CD4-positive, alpha-beta T cell treated with Interleukin-21 for 1 hour (primary cell): ENCODE measurements around the gene GPX3.

Experiments used
- DNase-seq: peaks from one replicate; pipeline ENCODE4 v3.0.0-alpha.2; 2020

The GPX3 gene

DNA sequence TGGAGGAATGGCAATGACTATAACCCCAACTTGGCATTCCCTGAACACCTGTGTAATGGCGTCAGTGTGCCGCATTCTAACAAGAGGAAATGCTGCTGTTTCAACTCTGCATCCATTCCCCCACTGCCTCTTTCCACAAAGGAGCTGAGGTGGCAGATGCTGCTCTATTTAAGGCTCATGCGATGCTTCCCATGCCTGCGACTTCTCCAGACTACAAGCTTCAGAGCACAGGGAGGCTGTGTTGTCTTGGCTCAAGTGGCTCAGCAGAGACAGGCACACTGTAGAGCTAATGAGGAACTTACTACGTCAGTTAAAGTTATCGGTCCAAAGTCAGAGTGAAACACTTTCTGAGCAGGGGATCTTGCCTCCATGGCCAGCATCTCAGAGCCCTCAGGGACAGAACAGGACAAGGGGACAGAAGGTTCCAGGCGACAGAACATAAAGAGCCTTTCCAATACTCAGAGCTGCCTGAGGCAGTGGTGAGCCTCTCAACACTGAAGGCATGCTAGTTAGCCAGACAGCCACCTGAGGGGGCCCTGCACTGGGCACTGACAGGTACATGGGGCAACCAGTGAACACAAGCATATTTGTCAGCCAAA, 38.6 kb downstream of the GPX3 start:
- DNase-seq = no peak

DNA sequence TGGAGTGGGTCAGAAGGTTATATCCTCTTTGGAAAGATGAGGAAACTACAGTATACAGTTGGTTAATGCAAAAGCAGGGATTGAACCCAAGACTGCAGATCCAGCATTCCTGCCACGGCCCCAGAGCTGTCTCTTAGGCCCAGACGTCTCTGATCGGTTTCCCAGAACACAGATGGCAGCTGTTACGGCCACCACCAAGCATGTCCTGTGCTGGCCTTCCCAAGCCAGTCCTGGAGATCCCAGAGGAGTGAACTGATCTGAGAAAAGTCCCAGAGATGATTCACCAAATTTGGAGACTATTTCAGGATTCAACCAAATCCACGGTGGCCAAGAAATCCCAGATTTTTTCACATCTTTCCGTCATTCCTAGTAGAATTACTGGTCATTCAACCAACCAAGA, 40.4 kb downstream of the GPX3 start:
- no peak for DNase-seq

DNA sequence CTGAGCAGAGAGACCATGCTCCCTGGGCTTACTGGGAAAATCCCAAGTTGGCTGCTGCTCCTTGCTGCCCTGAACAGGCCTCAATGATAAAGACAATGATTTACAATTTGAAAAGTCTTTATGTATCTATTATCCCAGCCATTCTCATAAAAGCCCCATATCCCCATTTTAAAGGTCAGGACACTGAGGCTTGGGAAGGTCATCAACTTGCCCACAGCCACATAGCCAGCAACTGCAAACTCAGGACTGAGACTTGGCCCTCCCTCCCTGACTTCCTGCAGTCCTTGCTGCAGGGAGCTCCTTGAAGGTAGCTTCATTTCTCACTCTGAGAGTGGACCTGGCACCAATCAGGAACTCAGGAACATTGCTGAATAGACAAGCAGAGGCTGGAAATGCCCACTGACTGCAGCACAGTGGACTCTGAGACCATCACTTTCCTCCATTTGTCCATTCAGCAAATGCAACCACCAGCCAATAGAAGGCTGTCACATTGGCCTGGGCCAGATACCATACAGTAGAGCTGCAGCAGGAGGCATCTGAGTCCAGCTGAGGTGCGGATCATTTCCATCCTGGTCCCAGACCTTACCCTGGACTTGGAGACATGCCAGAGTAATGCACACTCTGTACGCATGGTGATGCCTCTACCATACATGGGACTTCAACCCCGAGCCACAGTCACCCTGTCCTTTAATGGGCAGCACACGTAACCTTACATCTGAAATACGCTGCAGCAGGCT, 42.2 kb downstream of the GPX3 start:
- DNase-seq = no peak

DNA sequence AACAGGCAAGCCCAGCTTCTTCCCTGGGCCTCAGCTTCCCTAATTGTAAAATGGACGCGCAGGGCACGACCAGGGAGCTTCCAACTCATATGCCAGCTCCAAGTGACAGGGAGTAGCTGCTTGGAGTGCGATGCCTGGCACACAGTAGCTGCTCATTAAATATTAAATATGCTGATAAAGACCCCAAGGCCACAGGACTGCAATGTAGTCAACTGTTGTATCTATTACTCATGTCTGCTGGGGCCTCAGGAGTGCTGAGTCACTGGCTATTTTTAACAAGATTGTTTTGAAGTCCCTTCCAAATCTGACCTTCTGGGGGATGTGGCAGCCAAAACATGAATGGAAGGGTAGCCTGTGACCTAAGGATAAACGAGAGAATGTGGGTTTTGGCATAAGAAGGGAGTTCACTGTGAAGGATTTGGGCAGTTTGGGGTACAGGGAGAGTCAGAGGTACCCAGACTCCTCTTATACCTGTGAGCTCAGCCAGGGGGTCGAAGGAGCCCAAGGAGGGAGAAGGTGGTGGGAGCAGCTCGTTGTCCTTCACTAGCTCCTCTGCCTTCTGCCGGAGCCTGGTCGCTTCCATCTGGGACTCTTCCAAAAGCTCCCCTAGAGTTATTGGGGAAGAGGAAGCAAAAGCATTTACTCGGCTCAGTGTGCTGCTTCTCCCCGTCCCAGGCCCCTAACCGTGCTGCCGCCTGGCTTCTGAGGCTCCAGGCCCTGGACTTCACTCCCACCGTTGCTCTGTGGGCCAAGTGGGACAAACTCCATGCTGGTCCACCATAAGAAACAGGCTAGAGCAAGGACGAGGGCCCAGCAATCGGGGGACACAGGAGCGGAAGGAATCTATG, 43.0 kb downstream of the GPX3 start:
- no peak for DNase-seq

DNA sequence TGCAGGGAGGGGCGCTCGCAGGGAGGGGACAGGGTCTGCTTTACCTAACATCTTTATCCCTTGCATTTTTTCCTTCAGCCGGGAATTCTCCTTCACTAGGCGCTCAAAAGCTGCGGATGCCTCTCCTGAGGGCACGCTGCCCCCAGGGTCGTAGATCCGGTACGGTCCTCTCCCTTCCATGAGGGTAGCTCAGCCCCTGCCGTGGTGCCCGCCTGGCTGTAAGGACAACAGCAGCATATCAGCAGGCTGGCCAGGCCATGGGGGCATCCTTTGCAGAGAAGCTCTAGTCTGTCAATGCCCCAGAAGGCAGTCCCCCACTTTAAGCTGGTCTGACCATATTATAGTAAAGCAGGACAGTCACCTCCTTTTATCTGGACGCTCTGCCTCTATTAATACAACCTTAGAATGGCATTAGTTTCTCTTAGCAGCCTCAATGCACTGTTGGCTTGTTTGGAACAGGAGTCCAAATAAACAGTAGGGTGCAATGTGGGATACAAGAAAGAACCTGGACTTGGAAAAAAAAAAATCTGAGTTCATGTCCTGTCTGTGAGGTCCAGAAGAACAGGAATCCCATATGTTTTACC, 44.6 kb downstream of the GPX3 start:
- DNase-seq = no peak

DNA sequence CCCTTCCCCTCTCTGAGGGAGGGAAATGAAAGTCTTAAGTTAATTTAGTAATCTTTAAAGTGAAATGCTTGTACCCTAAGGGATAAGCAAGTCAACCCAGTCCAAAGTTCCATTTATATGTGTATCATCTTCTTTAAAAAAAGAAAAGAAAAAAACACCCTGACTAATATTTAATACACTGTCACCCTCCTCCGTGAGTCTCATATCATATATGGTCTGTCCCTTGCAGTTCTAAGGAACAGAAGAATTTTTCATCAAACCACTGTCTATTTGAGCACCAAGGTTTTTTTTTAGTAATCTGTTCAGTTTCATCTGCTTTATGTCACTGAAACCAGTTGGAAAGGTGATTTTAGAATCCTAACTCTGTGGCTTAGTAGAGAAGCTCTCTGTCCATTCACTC, 45.2 kb downstream of the GPX3 start:
- DNase-seq = no peak

DNA sequence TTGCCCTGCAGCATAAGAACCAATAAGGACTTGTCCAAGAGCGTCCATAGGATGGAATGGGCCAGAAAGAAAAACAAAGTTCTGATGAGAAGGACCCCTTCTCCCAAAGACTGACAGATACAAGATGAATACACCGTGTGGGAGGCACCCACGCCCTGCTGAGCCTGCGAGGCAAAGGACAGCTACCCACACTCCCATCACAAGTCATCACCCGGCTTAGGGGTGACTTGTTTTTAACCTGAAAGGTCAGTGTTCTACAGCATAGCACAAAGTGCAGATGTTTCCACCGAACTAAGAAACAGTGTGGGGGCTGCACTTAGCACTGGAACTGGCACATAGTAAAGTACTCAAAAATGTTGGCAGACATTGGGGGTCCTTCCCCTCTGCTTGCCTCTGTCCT, 46.5 kb downstream of the GPX3 start:
- DNase-seq = no peak

DNA sequence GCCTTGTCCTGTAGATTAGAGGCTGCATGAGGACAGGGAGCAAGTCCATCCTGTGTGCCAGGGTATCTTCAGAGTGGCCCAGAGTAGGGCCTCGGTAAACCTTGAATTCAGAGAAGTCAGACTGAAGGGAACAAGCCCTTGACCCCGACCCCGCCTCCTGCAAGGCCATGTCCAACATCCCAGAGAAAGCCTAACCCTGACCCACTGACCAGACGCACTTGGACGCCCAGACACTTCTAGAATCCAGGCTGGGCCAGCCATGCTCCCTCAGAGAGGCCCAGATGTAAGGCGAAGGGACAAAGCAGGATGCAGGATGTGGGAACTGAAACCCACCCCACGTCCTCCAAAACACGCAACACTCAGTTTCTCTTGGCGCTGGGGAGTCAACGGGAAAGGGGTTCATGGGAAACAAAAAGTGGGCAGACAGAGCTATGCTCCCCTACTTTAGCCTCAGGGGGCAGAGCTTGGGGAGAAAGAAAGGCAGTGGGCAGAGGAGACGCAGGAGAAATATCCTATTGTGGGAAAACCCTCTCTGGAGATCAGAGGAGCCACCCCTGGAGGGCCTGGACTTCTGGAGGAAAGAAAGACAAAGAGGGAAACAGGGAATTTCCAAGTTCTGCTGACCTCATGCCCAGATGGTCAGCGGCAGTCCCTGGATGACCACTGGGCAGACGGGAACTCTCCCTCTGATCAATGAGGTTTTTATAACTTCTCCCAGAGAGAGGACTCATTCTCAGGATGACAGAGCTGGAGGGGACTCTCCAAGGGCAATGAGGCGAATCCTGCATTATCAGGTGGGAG, 47.4 kb downstream of the GPX3 start:
- no peak for DNase-seq

DNA sequence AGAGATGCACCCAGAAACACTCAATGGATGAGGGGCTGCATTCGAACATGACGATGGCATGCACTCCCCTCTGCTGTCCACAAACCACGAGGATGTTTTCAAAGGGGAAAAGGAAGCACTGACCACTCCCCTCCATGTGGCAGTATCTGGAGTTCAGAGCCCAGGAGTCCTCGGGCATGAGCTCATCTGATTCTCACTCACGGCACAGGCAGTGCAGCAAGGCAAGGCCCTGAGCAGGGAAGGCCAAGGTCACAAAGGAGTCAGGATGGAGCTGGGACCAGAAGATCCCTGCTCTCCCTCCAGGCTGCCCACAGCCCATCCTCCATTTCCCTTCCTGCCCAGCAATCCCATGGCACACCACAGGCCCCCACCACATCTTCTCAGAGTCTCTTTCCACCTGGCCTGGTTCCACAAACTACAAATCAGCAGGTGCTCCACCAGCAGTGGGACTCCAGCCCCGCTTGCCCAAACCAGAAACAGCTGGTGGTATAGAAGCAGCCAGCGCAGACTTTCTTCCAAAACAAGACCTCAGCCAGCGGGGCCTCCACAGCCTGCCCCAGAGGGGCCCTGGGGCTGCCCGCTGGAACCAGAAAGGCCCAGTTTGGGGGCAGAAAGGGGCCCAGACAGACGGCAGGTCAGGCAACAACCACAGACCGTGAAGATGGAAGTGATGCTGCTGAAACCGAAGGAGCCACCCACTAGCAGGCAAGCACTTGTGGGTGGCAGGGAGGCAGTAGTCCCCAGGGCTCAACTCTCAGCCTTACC, 48.2 kb downstream of the GPX3 start:
- DNase-seq = no peak

DNA sequence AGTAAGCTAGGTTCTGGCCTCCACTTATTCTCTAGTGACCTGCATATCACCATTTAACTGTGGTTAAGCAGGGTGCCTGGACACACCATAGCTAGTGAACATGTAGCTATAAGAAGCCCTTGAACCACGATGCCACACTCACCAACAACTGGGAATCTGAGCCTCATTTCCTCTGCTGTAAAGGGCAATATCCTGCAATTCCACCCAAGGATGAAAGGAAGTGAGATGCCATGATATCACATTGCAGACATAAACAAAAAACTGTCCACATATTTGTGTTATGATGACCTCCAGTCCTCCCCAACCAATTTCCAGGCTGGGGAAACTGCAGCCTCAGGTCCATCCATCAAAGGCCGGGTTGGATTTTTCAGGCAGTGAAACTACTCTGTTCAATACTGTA, 50.1 kb downstream of the GPX3 start:
- DNase-seq = no peak

DNA sequence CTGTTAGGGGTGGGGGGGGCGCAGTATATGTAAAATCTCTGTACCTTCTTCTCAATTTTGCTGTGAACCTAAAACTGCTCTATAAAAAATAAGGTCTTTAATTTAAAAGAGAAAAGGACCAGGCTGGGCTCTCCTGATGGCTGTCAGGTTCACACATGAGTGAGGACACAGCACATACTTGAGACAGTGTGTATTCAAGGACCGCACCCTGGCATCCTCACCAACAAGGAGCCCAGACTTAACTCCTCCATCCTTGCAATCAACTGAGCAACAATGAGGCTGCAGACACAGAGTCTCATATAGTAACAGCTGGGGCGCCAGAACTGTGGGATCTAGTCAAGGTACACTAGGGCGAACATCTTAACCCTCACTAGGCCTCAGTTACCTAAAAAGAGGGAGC, 50.6 kb downstream of the GPX3 start:
- no peak for DNase-seq

DNA sequence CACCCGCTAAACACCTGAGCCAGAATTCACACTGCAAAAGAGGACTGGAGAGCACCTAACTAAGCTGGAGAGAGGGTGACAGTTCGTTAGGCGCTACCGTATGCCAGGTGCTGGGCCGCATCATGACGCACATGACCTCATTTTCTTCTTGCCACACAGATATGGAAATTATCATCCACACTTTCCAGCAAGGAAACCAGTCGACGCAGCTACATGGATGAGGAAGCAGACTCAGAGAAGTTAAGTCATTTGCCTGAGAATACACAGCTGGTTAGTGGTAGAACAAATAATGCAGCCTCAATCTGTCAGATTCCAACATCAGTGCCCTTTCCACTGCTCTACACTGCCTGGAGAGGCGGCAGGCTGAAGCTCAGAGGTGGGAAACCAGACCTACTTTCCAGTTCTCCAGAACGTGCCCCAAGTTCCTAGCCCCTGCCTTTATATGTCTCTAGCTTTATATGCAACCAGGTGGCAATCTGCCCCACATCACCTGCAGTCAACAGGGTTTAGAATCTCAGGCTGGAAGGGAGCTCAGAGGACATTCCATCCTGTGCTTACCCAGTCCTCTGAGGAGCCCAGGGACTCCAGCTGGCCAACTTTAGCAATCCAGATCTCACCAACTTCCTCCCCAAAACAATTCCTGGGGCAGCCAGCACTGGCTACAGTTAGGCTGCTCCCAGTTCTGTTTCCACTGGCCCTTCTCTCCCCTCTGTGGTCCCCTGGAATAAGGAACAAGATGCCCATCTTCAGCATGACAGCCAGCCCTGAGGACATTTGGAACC, 51.6 kb downstream of the GPX3 start:
- DNase-seq = no peak

DNA sequence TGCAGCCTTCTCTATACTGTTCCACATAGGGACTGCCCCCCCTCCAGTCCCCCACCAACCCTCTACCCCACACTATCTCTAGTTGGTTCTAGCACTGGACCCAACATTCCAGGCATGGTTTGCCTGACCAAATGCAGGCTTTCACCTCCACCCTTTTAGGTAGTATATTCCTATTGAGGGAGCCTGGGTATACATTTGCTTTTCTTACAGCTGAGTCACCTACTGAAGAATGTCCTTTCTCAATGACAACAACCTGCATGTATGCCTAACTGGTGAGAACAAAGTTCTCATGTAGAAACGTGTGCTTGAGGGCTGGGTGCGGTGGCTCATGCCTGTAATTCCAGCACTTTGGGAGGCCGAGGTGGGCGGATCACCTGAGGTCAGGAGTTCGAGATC, 52.2 kb downstream of the GPX3 start:
- DNase-seq = no peak

DNA sequence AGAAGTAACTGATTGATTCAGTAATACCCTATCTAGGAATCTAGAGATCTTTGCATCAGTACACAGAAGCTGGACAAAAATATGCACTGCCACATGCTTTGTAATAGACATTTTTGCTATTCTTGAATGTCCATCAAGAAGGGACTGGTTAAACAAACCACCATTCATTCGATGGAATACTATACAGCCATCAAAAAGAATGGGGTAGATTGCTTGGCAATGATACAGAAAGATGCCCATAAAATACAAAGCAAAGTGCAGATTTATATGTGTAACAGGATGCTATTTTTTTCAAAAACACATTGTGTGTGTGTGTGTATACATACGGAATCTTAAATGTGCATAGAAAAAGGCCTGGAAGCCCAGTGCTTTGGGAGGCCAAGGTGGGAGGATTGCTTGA, 52.9 kb downstream of the GPX3 start:
- DNase-seq = no peak

DNA sequence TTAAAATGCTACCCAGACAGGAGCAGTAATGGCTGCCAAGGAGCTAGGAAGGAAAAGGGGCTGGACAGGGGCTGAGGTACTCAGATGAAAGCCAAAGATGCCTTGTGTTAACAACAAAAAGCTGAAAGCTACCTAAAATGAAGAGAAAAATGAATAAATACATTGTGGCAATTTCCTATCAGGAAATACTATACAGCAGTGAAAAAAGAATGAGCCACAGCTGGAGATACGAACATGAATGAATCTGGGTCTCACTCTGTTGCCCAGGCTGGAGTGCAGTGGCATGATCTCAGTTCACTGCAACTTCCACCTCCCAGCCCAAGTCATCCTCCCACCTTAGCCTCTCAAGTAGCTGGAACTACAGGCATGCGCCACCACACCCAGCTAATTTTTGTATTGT, 54.2 kb downstream of the GPX3 start:
- no peak for DNase-seq

DNA sequence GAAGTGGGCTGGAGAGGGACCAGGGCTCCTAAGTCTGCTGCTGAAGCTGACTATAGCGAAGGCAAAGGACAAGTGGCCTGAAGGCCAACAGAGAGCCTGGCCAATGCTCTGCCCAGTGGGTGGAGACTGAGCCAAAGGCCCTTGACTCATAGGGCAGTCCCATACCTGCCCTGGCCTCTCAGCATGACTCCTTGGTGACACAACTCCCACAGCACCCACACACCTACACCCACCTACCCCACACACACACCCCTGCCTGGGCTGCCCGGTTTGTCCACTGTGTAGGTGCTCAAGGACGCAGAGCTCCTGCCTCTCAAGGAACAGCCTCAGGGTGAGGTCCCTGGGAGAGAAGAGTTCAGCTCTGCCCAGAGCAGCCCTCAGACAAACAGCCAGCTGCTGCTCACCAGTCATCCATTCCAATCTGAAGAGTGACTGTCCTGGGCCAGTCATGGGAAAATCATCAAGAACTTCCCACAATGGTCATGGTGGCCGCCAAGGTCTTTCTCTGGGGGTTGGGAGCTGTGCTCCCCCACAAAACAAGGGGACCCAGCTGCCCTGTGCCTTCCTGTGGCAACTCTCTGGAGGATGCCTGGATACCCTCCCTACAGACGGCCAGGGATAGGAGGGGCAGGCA, 55.4 kb downstream of the GPX3 start:
- DNase-seq = no peak

DNA sequence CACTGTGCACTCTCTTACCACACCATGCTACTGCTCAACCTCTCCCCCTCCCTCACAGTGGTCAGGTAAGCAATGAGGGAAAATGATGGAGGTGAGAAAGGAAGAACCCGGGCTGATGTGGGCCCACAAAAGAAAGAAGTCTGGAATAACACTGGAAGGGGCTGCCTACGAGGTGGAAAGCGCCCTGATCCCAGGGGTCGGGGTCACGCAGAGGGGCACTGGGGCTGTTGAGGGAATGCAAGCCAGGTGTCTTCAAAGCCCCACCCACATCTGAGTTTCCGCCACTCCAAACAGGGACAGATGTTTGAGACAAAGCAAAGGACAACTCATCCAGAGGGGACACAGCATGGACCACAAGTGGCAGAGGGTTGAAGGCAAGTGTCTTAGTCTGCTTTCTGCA, 56.2 kb downstream of the GPX3 start:
- DNase-seq = no peak

DNA sequence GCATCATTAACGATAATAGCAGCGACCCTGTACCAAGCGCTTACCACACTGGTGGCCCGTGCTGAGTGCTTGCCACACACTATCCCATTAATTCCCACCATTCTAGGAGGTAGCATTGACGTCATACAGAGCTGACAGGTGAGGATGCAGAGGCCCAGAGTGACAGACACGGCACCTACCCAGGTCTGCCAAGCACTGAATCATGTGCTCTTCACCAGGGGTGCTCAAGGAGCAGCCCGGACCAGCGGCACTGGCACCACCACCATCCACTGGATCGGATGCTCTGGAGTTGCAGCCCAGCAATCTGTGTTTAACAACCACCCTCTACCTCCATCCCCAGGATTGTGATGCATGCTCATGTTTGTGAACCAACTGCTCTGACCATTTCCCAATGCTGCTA, 57.0 kb downstream of the GPX3 start:
- no peak for DNase-seq

DNA sequence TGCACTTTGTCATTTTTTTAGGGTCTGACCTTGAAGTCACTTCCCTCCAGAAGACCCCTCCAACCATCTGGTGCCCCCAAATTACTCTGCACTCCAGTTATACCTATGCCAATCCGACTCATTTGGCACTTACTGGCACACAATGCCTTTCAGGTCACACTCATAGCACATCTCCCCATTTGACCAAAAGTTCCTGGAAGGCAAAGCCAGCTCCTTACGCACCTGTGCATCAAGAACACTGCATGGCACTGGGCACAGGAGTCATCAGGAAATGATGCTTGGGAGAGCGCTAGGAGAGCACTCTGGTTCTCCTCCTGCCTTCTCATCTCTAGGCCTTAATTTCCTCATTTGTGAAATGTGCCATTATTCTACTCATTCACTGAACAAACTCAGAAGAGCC, 57.6 kb downstream of the GPX3 start:
- no peak for DNase-seq
